Activated T-helper 2 cell treated with anti-CD3 and anti-CD28 coated beads, Interferon-gamma antibody, Interleukin-2, Interleukin-4, amounts not matched to agents 10 μg/mL and 5 μg/mL and 100 μg/mL, durations not matched to agents 14 hours and 24 hours and 36 hours (primary cell): ENCODE results near the gene GLRX. TPM values are rescaled to one million over a fixed set of nuclear protein-coding genes. Genes with fewer than 3 reads are reported as not detected.

Source experiments
- DNase-seq: peaks from one replicate; pipeline ENCODE4 v3.0.0; 2021; ENCODE audit warnings: low spot score
- H3K27ac Mint-ChIP-seq: one replicate; pipeline ENCODE4 v1.8.0; 2021; ENCODE audit warnings: mixed read lengths
- H3K27me3 Mint-ChIP-seq: one replicate; pipeline ENCODE4 v1.8.0; 2021; ENCODE audit warnings: low read depth, mixed read lengths
- H3K36me3 Mint-ChIP-seq: one replicate; pipeline ENCODE4 v1.8.0; 2021; ENCODE audit warnings: low read depth, mixed read lengths
- H3K4me1 Mint-ChIP-seq: one replicate; pipeline ENCODE4 v1.8.0; 2021; ENCODE audit warnings: low read depth, mixed read lengths
- H3K4me3 Mint-ChIP-seq: one replicate; pipeline ENCODE4 v1.8.0; 2021; ENCODE audit warnings: low read depth, mild to moderate bottlenecking, moderate library complexity, mixed read lengths
- H3K9me3 Mint-ChIP-seq: one replicate; pipeline ENCODE4 v1.8.0; 2021; ENCODE audit warnings: mixed read lengths
- intact Hi-C: fragments of 100-400 bp; cut with micrococcal nuclease; formaldehyde crosslinking; loops from one replicate; pipeline ENCODE4 v1.15.1; 2023
- total RNA-seq: library from RNA; stranded (reverse); gene quantifications from 2 replicates; pipeline ENCODE4 v1.2.3, GENCODE V29; 2022

The GLRX gene
- total RNA-seq, 1 donor from 2014 or later: 18.5 TPM

- Mint-ChIP-seq H3K27ac (peak overlapping the region; percentile 60), H3K4me1 (peaks cover 53% of the 10 kb centered on the region), H3K27me3 (no peaks in the 10 kb centered on the region), H3K36me3 (peaks cover 22% of the 10 kb centered on the region), H3K4me3 (no peak overlapping the region), H3K9me3 (no peaks in the 10 kb centered on the region)
- no peak for DNase-seq
- intact Hi-C loops: loop anchor here (5.0 kb wide), 1 partner anchor 33 kb away; no protein-coding TSS in a partner anchor
Observed at GRCh38 chr5:95809414-95809960, 13.0 kb downstream of the GLRX start.

- intact Hi-C loops: loop anchor here (1.0 to 5.0 kb wide), 2 partner anchors 13 to 33 kb away; partner anchors contain the start of gene GLRX
- no peaks in the 10 kb centered on the region for H3K9me3 Mint-ChIP-seq
- H3K36me3 Mint-ChIP-seq: peaks cover 17% of the 10 kb centered on the region
- no peaks in the 10 kb centered on the region for H3K27me3 Mint-ChIP-seq
- H3K4me3 Mint-ChIP-seq: peak overlapping the region; percentile 5
- peak overlapping the region; percentile 60 for H3K27ac Mint-ChIP-seq
- DNase-seq: peak; percentile 74
- H3K4me1 Mint-ChIP-seq: peaks cover 49% of the 10 kb centered on the region
Observed at GRCh38 chr5:95808686-95809413, 13.7 kb downstream of the GLRX start.

GRCh38 chr5:95808013-95808685, 14.4 kb downstream of the GLRX start:
- Mint-ChIP-seq H3K27me3 (no peaks in the 10 kb centered on the region), H3K4me1 (peaks cover 46% of the 10 kb centered on the region), H3K27ac (peak overlapping the region; percentile 60), H3K4me3 (no peak overlapping the region), H3K36me3 (peaks cover 13% of the 10 kb centered on the region), H3K9me3 (no peaks in the 10 kb centered on the region)
- no peak for DNase-seq
- intact Hi-C loops: loop anchor here (1.0 to 5.0 kb wide), 2 partner anchors 14 to 34 kb away; partner anchors contain the start of gene GLRX

DNA sequence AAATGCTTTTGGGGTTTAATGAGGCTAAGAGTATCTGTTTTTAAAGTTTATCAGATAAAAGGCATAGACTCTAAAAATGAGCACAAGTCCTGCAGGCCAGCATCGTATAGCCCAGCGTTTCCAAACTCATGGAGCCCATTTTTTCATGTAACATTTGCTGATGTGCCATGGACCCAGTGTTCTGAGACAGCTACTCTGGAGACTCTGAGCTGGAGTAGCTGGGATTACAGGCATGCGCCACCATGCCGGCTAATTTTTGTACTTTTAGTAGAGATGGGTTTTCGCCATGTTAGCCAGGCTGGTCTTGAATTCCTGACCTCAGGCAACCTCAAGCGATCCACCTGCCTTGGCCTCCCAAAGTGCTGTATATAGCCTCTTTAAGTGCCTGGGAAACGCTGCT, 15.8 kb downstream of the GLRX start:
- DNase-seq: no peak
- peaks cover 2% of the 10 kb centered on the region for H3K36me3 Mint-ChIP-seq
- intact Hi-C loops: loop anchor here (5.0 kb wide), 1 partner anchor 36 kb away; no protein-coding TSS in a partner anchor

DNA sequence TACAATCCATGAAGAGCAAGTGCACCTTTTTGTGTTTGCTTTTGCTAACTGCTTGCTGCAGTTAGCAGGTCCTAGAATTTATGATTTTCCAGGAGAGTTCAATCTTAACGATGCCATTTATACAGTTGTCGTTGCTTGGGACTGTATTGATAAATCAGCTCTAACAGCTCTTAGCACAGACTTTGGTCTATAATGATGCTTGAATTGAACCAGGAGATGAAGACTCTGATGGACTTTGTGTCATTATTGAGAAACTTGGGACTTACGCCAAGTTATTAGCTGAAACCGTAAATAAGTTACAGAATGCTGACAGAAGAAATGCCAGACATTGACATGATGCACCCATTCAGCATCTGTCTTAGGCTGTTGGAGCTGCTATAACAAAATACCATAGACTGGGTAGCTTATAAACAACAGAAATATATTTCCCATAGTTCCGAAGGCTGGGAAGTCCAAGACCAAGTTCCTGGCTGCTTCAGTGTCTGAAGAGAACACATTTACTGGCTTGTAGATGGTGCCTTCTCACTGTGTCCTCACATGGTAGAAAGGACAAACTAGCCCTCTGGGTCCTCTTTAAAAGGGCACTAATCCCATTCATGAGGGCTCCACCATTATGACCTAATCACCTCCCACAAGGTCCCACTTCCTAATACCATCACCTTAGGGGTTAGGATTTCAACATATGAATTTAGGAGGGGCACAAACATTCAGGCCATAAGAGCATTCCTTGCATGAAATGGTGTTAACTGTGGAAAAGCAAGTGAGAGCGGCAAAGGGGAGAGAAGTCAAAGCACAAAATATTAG, 17.6 kb downstream of the GLRX start:
- no peaks in the 10 kb centered on the region for H3K27me3 Mint-ChIP-seq
- no peaks in the 10 kb centered on the region for H3K9me3 Mint-ChIP-seq
- peaks cover 20% of the 10 kb centered on the region for H3K4me1 Mint-ChIP-seq
- intact Hi-C loops: loop anchor here (5.0 kb wide), 1 partner anchor 37 kb away; no protein-coding TSS in a partner anchor
- no peak overlapping the region for H3K4me3 Mint-ChIP-seq
- DNase-seq: no peak
- no peak overlapping the region for H3K27ac Mint-ChIP-seq
- H3K36me3 Mint-ChIP-seq: no peaks in the 10 kb centered on the region

More for the DNA sequence above, 15.8 kb downstream of the GLRX start:
- no peak overlapping the region for H3K27ac Mint-ChIP-seq
- H3K27me3 Mint-ChIP-seq: no peaks in the 10 kb centered on the region
- H3K4me3 Mint-ChIP-seq: no peak overlapping the region
- peaks cover 36% of the 10 kb centered on the region for H3K4me1 Mint-ChIP-seq
- no peaks in the 10 kb centered on the region for H3K9me3 Mint-ChIP-seq

GRCh38 chr5:95803271-95804148, 19.0 kb downstream of the GLRX start:
- Mint-ChIP-seq H3K36me3 (no peaks in the 10 kb centered on the region), H3K9me3 (no peaks in the 10 kb centered on the region), H3K27ac (no peak overlapping the region), H3K4me1 (peaks cover 6% of the 10 kb centered on the region), H3K4me3 (no peak overlapping the region), H3K27me3 (no peaks in the 10 kb centered on the region)
- DNase-seq: no peak
- intact Hi-C loops: no loop called here

DNA sequence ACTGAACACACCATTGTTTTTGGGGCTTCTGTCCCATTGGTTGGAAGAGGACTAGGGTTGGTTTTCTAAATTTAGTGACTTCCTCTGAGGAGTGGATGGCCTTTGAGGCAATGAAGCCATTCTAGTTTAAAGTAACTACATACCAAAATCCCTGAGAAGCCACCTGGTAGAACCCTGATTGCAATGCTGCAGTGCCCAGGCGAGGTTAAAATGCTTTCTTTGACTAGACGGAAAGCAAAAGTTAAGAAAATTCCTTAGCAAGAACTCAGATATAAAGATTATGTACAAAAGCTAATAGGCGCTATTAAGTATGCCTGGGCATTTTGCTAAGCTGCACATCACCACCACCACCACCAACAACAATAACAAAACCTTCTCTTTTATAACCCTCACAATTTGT, 20.6 kb downstream of the GLRX start:
- peaks cover 2% of the 10 kb centered on the region for H3K27me3 Mint-ChIP-seq
- no peak overlapping the region for H3K4me3 Mint-ChIP-seq
- no peaks in the 10 kb centered on the region for H3K9me3 Mint-ChIP-seq
- no peak for DNase-seq
- no peak overlapping the region for H3K27ac Mint-ChIP-seq
- no peaks in the 10 kb centered on the region for H3K36me3 Mint-ChIP-seq
- intact Hi-C loops: no loop called here
- no peaks in the 10 kb centered on the region for H3K4me1 Mint-ChIP-seq

GRCh38 chr5:95801532-95801931, 21.0 kb downstream of the GLRX start:
- no peak overlapping the region for H3K4me3 Mint-ChIP-seq
- no peak overlapping the region for H3K27ac Mint-ChIP-seq
- no peaks in the 10 kb centered on the region for H3K36me3 Mint-ChIP-seq
- no peaks in the 10 kb centered on the region for H3K9me3 Mint-ChIP-seq
- no peak for DNase-seq
- H3K4me1 Mint-ChIP-seq: no peaks in the 10 kb centered on the region
- H3K27me3 Mint-ChIP-seq: peaks cover 2% of the 10 kb centered on the region
- intact Hi-C loops: no loop called here

DNA sequence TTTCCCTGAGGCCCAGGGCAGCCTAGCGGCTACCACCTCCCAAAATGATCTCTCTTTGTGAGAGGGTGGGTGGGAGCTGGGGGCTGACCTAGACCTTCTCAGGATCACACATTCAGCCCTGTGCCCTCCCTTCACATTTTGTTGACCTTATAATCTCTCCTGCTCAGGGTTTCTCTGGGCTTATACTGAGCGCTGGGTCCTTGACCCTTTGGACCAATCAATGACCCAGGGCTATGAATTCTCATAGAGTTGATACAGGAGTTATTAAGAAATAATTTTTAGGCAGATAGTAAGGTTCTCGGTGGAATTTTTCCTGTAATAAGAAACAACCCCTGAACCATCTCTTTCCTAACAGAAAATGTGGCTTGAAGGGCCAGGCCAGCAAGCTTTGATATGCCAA, 22.0 kb downstream of the GLRX start:
- intact Hi-C loops: no loop called here
- H3K27me3 Mint-ChIP-seq: peaks cover 2% of the 10 kb centered on the region
- H3K4me3 Mint-ChIP-seq: no peak overlapping the region
- DNase-seq: no peak
- no peaks in the 10 kb centered on the region for H3K36me3 Mint-ChIP-seq
- H3K27ac Mint-ChIP-seq: no peak overlapping the region
- H3K4me1 Mint-ChIP-seq: no peaks in the 10 kb centered on the region
- no peaks in the 10 kb centered on the region for H3K9me3 Mint-ChIP-seq

- Mint-ChIP-seq H3K4me1 (no peaks in the 10 kb centered on the region), H3K27me3 (peaks cover 2% of the 10 kb centered on the region), H3K36me3 (no peaks in the 10 kb centered on the region), H3K9me3 (no peaks in the 10 kb centered on the region), H3K27ac (no peak overlapping the region), H3K4me3 (no peak overlapping the region)
- intact Hi-C loops: no loop called here
- no peak for DNase-seq
Observed at GRCh38 chr5:95799191-95799835, 23.2 kb downstream of the GLRX start.

- Mint-ChIP-seq H3K4me1 (peaks cover under 1% of the 10 kb centered on the region), H3K36me3 (no peaks in the 10 kb centered on the region), H3K9me3 (no peaks in the 10 kb centered on the region), H3K27ac (no peak overlapping the region), H3K27me3 (peaks cover 2% of the 10 kb centered on the region), H3K4me3 (no peak overlapping the region)
- DNase-seq: no peak
- intact Hi-C loops: no loop called here
Observed at GRCh38 chr5:95798545-95798944, 24.0 kb downstream of the GLRX start.
